ENCODE measurements around the gene SLC9B1.
"Not testable (repeated sequence)": the region's sequence is repeated elsewhere in the genome, so short reads cannot be mapped to it uniquely, and the experiment has no call there.

The SLC9B1 gene

DNA sequence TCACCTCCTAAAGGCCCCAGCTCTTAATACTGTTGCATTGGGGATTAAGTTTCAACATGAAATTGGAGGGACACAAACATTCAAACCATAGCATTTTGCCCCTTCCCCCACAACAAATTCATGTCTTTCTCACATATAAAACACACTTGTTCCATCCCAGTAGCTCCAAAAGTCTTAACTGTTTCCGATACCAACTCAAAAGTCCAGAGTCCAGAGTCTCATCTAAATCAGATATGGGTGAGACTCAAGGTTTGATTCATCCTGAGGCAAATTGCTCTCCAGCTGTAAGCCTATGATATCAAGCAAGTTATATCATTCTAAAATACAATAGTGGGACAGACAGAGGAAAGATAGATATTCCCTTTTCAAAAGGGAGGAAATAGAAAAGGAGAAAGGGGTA is 8.7 kb downstream of the SLC9B1 start:
- no peak for DNase-seq (ENCODE audit: low read depth)

DNA sequence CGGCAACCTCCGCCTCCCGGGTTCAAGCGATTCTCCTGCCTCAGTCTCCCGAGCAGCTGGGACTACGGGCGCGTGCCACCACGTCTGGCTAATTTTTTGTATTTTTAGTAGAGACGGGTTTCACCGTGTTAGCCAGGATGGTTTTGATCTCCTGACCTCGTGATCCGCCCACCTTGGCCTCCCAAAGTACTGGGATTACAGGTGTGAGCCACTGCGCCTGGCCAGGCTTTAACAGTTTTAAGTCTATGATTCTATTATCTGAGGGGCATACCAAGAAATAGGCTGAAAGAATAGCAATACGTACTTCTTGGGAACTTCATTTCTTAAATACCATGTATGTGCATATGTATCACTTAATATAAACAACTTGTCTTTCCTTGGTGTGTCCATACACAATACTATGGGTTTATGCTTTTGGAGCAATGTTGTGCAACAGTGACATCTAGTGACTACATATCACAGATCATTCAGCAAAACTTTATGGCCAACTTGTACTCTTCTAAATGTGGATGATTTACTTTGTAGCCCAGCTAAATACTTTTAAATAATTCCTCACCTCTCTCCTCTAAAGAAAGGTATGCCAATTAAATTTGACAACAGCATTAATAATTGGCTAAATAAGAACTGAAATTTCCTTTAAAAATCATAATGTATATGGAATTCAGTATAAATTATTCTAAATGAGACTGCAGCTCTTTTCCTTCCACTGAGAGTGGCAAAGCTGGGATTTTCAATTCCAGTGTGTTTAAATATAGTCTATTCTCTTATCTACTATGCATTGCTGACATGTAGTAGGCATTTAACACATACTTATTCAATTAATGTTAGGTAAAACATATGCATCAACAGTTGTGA is 10.4 kb downstream of the SLC9B1 start:
- peak; percentile 75 for DNase-seq (ENCODE audit: low read depth)

DNA sequence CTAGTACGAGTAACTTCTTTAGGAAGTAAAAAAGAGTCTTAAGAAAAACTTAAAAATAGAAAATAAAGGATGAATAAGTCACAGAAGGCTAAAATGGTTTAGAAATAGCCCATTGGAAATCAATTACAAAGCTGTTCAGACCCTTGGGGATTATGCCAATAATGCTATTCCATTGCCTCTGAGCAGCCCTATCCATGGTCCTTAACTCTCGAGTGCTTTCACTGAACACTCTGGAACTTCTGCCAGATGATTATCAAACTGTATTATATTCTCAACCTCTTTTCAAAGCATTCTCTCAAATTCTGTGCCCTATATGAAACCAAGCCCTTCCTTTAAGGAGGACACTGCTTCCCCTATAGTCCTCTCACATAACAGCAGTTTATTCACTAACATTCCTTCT is 17.0 kb downstream of the SLC9B1 start:
- DNase-seq (ENCODE audit: low read depth): peak; percentile 27

DNA sequence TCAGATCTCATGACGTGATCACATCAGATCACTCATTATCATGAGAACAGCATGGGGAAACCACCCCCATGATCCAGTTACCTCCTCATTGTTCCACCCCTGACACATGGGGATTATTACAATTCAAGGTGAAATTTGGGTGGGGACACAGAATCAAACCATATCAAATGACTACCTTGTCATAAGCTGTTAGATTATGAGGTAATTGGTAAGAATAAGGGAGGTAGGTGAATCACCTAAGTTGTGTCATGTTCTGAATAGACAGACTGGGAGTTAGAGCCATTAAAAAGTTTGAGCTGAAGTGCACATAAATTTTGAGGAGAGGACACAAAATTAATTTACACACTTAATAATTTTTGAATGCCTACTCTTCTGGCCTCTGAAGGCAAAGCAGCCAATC is 24.7 kb downstream of the SLC9B1 start:
- no peak for DNase-seq (ENCODE audit: low read depth)

DNA sequence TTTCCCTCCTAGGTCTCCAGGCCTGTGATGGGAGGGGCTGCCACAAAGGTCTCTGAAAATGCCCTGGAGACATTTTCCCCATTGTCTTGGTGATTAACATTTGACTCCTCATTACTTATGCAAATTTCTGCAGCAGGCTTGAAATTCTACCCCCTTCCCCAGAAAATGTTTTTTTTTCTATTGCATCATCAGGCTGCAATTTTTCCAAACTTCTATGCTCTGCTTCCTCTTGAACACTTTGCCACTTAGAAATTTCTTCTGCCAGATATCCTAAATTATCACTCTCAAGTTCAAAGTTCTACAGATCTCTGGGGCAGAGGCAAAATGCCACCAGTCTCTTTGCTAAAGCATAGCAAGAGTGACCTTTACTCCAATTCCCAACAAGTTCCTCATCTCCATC is 25.5 kb downstream of the SLC9B1 start:
- DNase-seq (ENCODE audit: low read depth): not testable (repeated sequence)

DNA sequence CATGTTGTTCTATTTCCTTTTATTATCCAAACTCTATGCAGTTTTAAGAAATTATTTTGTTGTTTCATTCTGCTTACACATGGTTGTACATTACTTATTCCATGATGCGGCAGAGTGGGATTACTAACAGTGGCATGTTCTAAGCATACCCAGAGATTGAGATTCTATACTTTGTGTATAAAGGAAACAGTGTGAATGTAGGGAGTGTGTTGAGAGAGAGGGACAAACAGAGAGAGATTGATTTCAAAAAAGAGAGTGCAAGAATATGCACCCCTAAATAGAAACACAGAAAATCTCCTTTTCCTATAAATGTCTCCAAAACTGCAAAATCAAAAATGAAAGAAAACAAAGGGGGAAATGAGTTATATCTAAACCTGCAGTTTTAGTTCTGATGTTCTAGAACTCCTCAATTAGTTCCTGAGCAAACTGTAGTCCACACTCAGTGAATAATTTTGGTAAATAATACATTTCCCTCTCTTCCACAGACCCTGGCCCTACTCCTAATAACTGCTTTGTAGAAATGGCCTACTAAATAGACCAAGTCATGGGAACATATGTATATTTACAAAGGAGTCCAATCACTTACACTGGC is 31.0 kb downstream of the SLC9B1 start:
- no peak for DNase-seq (ENCODE audit: low read depth)

DNA sequence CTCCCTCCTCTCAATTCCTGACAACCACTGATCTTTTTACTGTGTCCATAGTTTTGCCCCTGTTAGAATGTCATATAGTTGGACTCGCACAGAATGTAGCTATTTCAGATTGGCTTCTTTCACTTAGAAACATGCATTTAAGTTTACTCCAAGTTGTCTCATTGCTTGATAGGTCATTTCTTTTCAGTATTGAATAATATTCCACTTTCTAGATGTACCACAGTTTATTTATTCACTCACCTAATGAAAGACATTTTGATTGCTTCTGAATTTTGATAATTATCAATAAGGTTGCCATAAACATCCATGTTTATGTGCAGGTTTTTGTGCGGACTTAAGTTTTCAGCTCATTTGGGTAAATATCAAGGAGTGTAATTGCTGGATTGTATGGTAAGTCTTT is 38.5 kb downstream of the SLC9B1 start:
- no peak for DNase-seq (ENCODE audit: low read depth)

DNA sequence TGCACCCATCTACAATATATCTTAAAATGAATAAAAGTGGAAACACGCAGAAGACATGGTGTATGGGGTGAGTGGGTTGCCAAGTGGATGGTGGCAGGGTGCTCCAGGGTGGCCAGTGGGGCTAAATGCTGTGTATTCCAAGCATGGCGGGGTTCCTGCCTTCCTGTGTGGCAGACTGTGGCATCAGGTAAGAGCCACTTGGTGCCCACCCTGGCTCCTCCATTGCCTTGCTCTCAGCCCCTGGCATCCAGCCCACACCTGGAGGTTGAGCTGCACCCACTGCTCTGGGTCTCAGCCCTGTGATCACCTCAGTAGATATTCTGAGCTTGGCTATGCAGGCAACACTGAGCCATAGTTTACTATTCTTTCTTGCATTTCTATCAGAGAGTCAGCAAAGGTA is 57.7 kb downstream of the SLC9B1 start:
- not testable (repeated sequence) for DNase-seq (ENCODE audit: low read depth)

DNA sequence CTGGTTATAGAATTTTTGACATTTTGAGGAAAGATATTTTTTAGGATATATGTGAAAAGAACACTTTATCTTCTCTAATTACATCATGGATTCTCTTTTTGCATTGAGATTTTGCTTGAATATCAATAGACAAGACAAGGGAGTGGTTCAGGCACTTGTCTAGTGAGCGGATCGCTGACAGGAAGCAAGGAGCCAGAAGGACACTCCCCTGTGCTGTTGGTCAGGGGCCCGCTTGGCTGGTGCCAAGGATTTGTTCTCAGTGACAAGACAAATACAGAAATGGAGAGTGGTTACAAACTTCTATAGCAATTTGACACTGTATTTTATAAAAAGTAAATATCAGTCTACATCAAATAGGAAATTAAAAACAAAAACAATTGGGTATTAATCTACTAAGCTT is 60.0 kb downstream of the SLC9B1 start:
- DNase-seq (ENCODE audit: low read depth): no peak

DNA sequence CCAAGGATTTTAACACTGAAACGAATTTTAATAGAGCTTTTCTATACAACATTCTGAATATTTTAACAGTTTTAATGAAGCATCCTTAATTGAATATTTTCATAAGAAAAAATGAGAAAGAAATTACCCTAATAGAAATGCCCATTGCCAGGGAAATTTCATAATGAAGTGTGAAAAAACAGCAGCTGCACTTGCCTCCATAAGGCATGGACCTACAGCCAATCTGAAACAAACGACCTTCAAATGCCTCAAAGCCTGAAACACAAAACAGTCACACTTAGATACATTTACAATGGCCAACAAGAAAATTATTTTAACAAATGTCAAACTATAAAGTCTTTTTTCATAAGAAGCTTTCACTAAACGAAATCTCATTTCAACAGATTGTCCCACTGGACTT is 74.4 kb downstream of the SLC9B1 start:
- DNase-seq (ENCODE audit: low read depth): no peak

DNA sequence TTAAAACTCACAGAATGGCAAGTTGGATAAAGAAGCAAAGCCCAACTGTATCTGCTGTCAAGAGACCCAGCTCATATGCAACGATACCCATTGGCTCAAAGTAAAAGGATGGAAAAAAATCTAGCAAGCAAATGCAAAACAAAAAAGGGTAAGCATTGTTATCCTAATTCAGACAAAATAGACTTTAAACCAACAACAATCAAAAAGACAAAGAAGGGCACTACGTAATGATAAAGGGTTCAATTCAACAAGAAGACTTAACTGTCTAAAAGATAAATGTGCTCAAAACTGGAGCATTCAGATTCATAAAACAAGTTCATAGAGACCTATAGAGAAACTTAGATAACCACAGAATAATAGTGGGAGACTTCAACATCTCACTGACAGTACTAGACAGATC is 81.4 kb downstream of the SLC9B1 start:
- not testable (repeated sequence) for DNase-seq (ENCODE audit: low read depth)

DNA sequence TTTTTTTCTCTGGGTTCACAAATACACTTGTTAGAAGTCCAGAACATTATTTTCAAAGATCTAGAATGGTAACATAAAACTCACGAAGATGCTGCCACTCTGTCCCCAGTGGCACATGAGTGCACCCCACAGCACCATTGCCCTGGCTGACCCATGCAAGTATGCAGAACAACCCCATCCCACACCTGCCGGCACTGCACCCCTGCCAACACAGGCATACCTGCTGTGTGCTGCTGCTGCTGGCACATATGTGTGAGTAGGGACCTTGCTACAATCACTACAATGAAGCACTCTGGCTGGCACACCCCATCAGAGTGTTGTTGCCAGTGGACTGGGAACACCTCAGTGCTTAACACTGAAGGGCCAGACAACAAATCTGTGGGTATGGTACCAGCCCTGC is 83.8 kb downstream of the SLC9B1 start:
- DNase-seq (ENCODE audit: low read depth): no peak

DNA sequence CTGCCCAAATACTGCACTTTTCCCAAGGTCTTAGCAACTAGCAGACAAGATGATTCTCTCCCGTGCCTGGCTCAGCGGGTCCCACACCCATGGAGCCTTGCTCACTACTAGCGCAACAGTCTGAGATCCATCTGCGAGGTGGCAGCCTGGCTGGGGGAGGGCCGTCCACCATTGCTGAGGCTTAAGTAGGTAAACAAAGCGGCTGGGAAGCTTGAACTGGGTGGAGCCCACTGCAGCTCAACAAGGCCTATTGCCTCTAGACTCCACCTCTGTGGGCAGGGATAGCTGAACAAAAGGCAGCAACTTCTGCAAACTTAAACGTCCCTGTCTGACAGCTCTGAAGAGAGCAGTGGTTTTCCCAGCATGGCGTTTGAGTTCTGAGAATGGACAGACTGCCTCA is 99.8 kb downstream of the SLC9B1 start:
- not testable (repeated sequence) for DNase-seq (ENCODE audit: low read depth)

DNA sequence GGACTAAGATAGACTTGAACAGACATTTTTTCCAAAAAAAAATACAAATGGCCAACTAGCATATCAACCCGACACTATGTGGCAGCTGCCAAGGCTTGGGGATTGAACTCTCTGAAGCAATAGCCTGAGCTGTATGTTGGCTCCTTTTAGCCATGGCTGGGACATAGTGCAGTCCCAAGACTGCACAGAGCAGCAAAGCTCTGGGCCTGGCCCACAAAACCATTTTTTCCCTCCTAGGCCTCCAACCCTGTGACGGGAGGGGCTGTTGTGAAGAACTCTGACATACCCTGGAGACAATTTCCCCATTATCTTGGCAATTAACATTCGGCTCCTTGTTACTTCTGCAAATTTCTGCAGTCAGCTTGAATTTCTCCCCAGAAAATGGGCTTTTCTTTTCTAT is 100.6 kb downstream of the SLC9B1 start:
- no peak for DNase-seq (ENCODE audit: low read depth)

DNA sequence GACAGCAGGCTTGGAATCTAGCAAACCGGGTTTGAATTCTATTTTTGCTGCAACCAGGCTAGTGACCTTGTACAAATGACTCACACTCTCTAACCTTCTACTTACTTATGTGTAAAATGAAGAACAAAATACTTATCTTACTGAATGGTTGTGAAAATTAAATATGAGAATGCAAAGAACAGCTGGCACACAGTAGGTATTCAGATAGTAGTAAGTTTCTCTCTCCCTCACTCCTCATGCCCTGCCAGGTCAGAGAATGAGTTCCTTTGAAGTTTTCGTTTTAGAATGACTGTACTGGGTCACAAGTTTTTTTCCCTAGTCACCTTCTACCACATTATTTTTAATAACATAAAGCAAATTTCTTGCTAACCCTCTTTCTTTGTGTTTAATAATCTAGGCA is 117.7 kb downstream of the SLC9B1 start:
- DNase-seq (ENCODE audit: low read depth): peak; percentile 4

DNA sequence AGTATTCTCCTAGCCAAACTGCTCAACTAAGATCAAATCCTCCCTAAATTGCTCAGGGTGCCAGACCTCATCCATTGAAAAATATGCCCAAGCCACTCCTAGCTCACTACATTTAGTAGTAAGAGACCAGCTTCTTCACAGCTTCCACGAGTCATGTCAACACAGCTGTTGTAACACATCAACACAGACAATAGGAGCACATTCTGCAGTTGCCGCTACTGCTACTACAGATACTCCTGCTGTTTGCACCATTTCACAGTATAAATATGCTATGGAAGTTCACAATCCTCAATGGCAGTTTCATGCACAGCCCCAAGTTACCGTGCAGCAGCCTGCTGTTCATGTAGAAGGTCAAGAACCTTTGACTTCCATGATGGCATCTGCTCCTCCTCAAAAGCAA is 121.9 kb downstream of the SLC9B1 start:
- DNase-seq (ENCODE audit: low read depth): not testable (repeated sequence)

DNA sequence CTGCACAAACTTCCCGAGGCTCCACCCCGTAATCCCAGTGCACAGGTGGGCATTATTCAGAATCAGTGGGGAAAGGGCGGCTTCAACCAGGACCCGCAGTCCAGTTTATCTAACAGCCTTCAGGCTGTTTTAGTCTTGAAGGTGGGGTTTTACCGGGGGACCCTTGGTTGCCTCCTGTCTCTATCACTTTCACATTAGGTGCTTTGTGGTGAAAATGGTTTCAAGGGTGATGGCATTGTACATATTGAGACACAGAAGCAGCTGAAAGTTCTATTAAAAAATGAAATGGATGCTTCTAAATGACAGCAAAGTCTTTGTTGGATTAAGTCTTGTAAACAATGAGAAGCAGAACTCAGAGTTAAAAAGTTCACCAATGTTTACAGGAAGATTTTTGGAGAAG is 123.0 kb downstream of the SLC9B1 start:
- DNase-seq (ENCODE audit: low read depth): not testable (repeated sequence)

DNA sequence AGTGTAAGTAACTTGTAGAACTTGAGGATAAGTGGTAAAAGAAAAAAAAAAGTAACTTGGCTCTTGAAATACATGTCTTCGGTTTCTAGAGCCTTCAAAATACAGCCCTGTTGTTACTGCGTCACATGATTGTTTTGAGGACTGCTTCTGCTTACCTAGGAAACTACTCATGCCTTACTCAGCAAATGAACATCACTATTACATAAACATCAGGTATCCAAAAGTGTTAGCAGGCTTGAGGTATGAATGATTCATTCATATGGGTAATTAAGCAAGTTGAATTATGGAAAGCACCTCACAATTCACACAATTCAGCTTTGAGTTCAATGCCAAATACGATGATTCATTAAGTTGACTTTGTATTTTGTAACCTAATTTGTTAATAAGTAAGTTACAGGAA is 129.6 kb downstream of the SLC9B1 start:
- not testable (repeated sequence) for DNase-seq (ENCODE audit: low read depth)

DNA sequence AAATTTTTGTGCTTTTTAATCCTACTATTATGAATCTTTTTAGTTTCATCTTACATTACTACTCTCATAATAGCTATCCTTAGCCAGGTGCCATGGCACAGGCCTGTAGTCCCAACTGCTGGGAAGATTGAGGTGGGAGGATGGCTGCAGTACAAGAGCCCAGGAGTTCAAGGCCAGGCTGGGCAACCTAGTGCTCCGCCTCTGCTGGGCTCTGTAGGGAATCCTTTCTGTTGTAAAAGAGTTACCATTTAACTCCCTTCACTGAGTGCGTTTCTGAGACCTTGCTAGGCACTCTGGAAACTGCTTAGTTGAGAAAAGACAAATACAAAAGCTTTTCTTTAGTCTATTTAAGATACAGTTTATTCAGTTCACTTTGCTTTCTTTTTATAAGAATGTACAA is 130.9 kb downstream of the SLC9B1 start:
- not testable (repeated sequence) for DNase-seq (ENCODE audit: low read depth)

DNA sequence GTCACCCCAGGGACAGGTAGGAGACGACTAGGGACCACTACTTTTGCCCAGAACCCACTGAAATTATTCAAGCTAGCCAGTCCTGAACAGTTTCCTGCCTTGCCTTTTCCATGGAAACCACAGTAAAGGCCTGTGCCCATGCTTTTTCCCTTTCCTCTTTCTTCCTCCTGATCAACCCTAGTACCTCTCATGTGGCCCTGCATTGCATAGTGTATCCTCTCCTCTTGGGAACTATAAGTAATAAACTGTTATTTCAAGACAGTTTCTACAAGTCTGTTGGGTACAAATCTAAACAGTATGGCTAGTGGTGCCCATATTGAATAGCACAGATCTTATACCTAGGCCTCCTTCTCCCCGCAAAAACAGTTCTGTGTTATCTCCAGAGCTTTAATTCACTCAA is 136.2 kb downstream of the SLC9B1 start:
- no peak for DNase-seq (ENCODE audit: low read depth)

DNA sequence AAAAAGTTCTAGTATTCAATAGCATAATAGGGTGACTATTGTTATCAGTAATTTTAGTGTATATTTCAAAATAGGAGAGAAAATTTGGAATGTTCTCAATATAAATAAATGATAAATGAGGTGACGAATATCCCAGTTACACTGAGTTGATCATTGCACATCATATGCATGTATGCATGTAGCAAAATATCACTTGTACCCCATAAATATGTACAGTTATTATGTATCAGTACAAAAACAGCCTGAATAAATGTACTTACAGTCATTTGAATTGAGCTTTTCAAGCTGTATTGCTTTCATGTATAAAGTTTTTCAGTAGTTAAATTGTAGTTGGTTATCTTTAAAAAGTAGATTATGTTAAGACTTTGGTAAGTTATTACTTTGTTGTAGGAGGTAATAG is 138.2 kb downstream of the SLC9B1 start:
- DNase-seq (ENCODE audit: low read depth): no peak

DNA sequence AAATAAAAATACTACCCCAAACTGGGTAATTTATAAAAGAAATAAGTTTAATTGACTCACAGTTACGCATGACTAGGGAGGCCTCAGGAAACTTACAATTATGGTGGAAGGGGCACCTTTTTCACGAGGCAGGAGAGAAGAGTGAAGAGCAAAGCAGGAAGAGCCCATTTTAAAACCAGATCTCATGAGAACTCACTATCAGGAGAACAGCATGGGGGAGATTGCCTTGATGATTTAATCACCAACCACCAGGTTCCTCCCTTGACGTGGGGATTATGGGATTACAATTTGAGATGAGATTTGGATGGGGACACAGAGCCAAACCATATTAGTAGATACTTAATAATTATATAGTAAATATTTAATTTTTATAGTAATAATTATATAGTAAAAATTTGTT is 140.6 kb downstream of the SLC9B1 start:
- DNase-seq (ENCODE audit: low read depth): no peak

DNA sequence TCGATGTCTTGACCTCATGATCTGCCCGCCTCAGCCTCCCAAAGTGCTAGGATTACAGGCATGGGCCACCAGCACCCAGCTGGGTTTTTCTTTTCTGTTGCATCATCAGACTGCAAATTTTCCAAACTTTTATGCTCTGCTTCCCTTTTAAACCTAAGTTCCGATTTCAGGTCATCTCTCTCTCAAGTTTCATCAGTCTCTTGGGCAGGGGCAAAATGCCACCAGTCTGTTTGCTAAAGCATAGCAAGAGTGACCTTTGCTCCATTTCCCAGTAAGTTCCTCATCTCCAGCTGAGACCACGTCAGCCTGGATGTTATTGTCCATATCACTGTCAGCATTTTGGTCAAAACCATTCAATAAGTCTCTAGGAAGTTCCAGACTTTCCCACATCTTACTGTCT is 141.2 kb downstream of the SLC9B1 start:
- DNase-seq (ENCODE audit: low read depth): peak; percentile 16
